Measurements from ENCODE around the gene NRXN3.

- no peak for TF ChIP-seq CTCF (optimal IDR thresholded peaks at IDR 0.05 in 1 of 3, IDR thresholded peaks at IDR 0.05 in 1 of 3, conservative IDR thresholded peaks at IDR 0.05 in 1 of 3; ENCODE audit: extremely low read depth in 1 of 3, insufficient read depth in 2 of 3, low read length in 3 of 3)
- no peak for TF ChIP-seq EZH2 (IDR thresholded peaks at IDR 0.05; ENCODE audit: low read length)
Observed at GRCh38 chr14:79745046-79745445, 1574.9 kb downstream of the NRXN3 start.
